B cell (primary cell): ENCODE results near the gene SKAP1. TPM values are rescaled to one million over a fixed set of nuclear protein-coding genes. Genes with fewer than 3 reads are reported as not detected.

ENCODE experiments used
- ATAC-seq: fragments of 200-7000 bp; cut with Tn5 transposase; one replicate; pipeline ENCODE4 v1.10.0; 2021; ENCODE audit warnings: low read depth, mild to moderate bottlenecking, moderate number of reproducible peaks, moderate library complexity
- CTCF ChIA-PET: fragments of 350-600 bp; sonication (Branson Sonifier 250); formaldehyde crosslinking; loops from one replicate; lab custom pipeline; 2021; ENCODE audit warnings: antibody characterized with exemption, inconsistent platforms; lab: Charles Lee
- POLR2A ChIA-PET: fragments of 350-600 bp; sonication (Branson Sonifier 250); formaldehyde crosslinking; loops from one replicate; lab custom pipeline; 2021; ENCODE audit warnings: antibody characterized with exemption; lab: Charles Lee
- DNase-seq: peaks from one replicate; pipeline ENCODE4 v3.0.0; 2013
- H2AFZ ChIP-seq: 2 replicates; pipeline ENCODE4 v1.6.1; 2012; ENCODE audit warnings: mild to moderate bottlenecking, low read depth, low read length; ENCODE audit not compliant: insufficient read depth, poor library complexity, severe bottlenecking
- H3K27ac ChIP-seq, 2 donors: 1 replicate in 1 of 2; 2 replicates in 1 of 2; pipeline ENCODE4 v1.5.1; 2012 to 2013; ENCODE audit warnings: low read length in 2 of 2, mild to moderate bottlenecking in 2 of 2, moderate library complexity in 1 of 2
- H3K27me3 ChIP-seq, 4 experiments: fragments of 200-600 bp in 1 of 4; sonication (generic) in 1 of 4; replicated peaks in 1 of 4; 1 replicate in 2 of 4; 2 replicates in 2 of 4; pipeline versions ENCODE4 v1.6.1 to v1.7.0; 2013 to 2016; ENCODE audit warnings: low read length in 3 of 4, mild to moderate bottlenecking in 2 of 4, mixed read lengths in 1 of 4, moderate library complexity in 1 of 4; ENCODE audit not compliant: insufficient read depth in 4 of 4, control insufficient read depth in 3 of 4; ENCODE audit errors: control extremely low read depth in 1 of 4
- H3K36me3 ChIP-seq, 2 experiments: replicated peaks in 1 of 2; 1 replicate in 1 of 2; 2 replicates in 1 of 2; pipeline versions ENCODE4 v1.6.1 to v1.7.1; 2013; ENCODE audit warnings: low read length in 1 of 2; ENCODE audit not compliant: insufficient read depth in 2 of 2, control insufficient read depth in 1 of 2; ENCODE audit errors: control extremely low read depth in 1 of 2, extremely low read depth in 1 of 2
- H3K4me1 ChIP-seq, 2 donors: fragments of 200-600 bp in 1 of 2; sonication (generic) in 1 of 2; 1 replicate in 1 of 2; 2 replicates in 1 of 2; pipeline versions ENCODE4 v1.5.1 to v1.6.1; 2013 to 2017; ENCODE audit warnings: low read length in 2 of 2; ENCODE audit not compliant: control insufficient read depth in 2 of 2, insufficient read depth in 2 of 2
- H3K4me2 ChIP-seq: replicated peaks from 2 replicates; pipeline ENCODE3; 2012; ENCODE audit warnings: mild to moderate bottlenecking, low read depth, low read length; ENCODE audit not compliant: poor library complexity, severe bottlenecking
- H3K4me3 ChIP-seq, 5 experiments: fragments of 200-600 bp in 1 of 5; sonication (generic) in 1 of 5; 1 replicate in 3 of 5; 2 replicates in 2 of 5; pipeline versions ENCODE4 v1.5.1 to v1.7.0; 2011 to 2016; ENCODE audit warnings: low read length in 4 of 5, mild to moderate bottlenecking in 4 of 5, low read depth in 2 of 5, control low read depth in 1 of 5, moderate library complexity in 1 of 5; ENCODE audit not compliant: insufficient read depth in 1 of 5; ENCODE audit errors: control extremely low read depth in 1 of 5, extremely low read depth in 1 of 5
- H3K79me2 ChIP-seq: fragments of 200-600 bp; sonication (generic); one replicate; pipeline ENCODE4 v1.6.0; 2016; ENCODE audit warnings: low read length; ENCODE audit not compliant: control insufficient read depth, insufficient read depth
- H3K9ac ChIP-seq: fragments of 200-600 bp; sonication (generic); 2 replicates; pipeline ENCODE4 v1.6.1; 2017; ENCODE audit warnings: mild to moderate bottlenecking, low read length, moderate library complexity
- H3K9me3 ChIP-seq, 3 donors: one replicate each; pipeline versions ENCODE4 v1.6.1 to v1.7.1; 2013; ENCODE audit warnings: low read length in 2 of 3; ENCODE audit not compliant: control insufficient read depth in 2 of 3, insufficient read depth in 1 of 3; ENCODE audit errors: control extremely low read depth in 1 of 3
- H4K20me1 ChIP-seq: 2 replicates; pipeline ENCODE4 v1.6.0; 2012; ENCODE audit warnings: mild to moderate bottlenecking, low read length; ENCODE audit not compliant: insufficient read depth, control insufficient read depth, poor library complexity, severe bottlenecking
- H3K27ac Mint-ChIP-seq: one replicate; pipeline ENCODE4 v1.8.0; 2021; ENCODE audit warnings: mixed read lengths
- H3K27me3 Mint-ChIP-seq: one replicate; pipeline ENCODE4 v1.8.0; 2021; ENCODE audit warnings: mixed read lengths
- H3K4me1 Mint-ChIP-seq: one replicate; pipeline ENCODE4 v1.8.0; 2021; ENCODE audit warnings: mixed read lengths
- H3K4me3 Mint-ChIP-seq: one replicate; pipeline ENCODE4 v1.8.0; 2021; ENCODE audit warnings: mixed read lengths
- H3K9me3 Mint-ChIP-seq: one replicate; pipeline ENCODE4 v1.8.0; 2022; ENCODE audit warnings: mixed read lengths; ENCODE audit not compliant: insufficient read depth
- CTCF ChIP-seq: fragments of 200-600 bp; IDR thresholded peaks from one replicate; pipeline ENCODE4 v1.8.0; 2022; ENCODE audit warnings: antibody characterized with exemption, mild to moderate bottlenecking
- EZH2 ChIP-seq: IDR thresholded peaks from 2 replicates; pipeline ENCODE4 v1.6.1; 2012; ENCODE audit warnings: borderline replicate concordance, low read depth, mild to moderate bottlenecking, moderate library complexity, low read length; ENCODE audit not compliant: insufficient read depth, poor library complexity, severe bottlenecking
- intact Hi-C: fragments of 100-400 bp; cut with micrococcal nuclease; formaldehyde crosslinking; loops from one replicate; pipeline ENCODE4 v1.10.0; 2022
- polyA plus RNA-seq: library from polyadenylated mRNA; depleted of rRNA; stranded (reverse); fragments of >200 nt; gene quantifications from 2 replicates; pipeline ENCODE4 v1.2.3, GENCODE V29; 2012
- total RNA-seq, 2 donors: library from RNA; stranded (reverse); fragments of 120-200 nt in 1 of 2; gene quantifications; 1 replicate in 1 of 2; 2 replicates in 1 of 2; pipeline versions ENCODE4 v1.2.3 to v1.2.4, GENCODE V29; 2013 to 2022

SKAP1 gene
- total and polyA plus RNA-seq, 2 donors (not counting 1 experiment from before 2014, with no cell fraction given): 33.1 to 37.3 TPM

- H3K4me3 Mint-ChIP-seq: no peak overlapping the region
- peaks cover 4 to 24% of the 10 kb centered on the region in 2 experiments for H3K36me3 ChIP-seq
- H3K27ac Mint-ChIP-seq: no peak overlapping the region
- no peaks in the 10 kb centered on the region for H3K27me3 Mint-ChIP-seq
- no peaks in the 10 kb centered on the region for H3K9me3 Mint-ChIP-seq
- H3K27me3 ChIP-seq: no peaks in the 10 kb centered on the region
- peaks cover 2 to 3% of the 10 kb centered on the region in 2 donors for H3K4me1 ChIP-seq
- H3K9ac ChIP-seq: no peak overlapping the region
- no peaks in the 10 kb centered on the region for H3K79me2 ChIP-seq
- no peak for TF ChIP-seq CTCF
- no peak for TF ChIP-seq EZH2
- ATAC-seq (no peak), DNase-seq (no peak)
- CTCF ChIA-PET: interaction anchor here (0.9 to 3.5 kb wide), 6 partner anchors 11 to 275 kb away, joined by 3 to 21 read pairs (median 4); no protein-coding TSS in a partner anchor
- intact Hi-C loops: no loop called here
- peaks cover 0 to 1% (median 0%) of the 10 kb centered on the region in 3 donors for H3K9me3 ChIP-seq
- H3K4me2 ChIP-seq: no peak overlapping the region
- H3K4me3 ChIP-seq: no peak overlapping the region
- H3K27ac ChIP-seq: no peak overlapping the region
- POLR2A ChIA-PET: no interaction called here
- H3K4me1 Mint-ChIP-seq: peaks cover 2% of the 10 kb centered on the region
- no peaks in the 10 kb centered on the region for H4K20me1 ChIP-seq
- H2AFZ ChIP-seq: no peak overlapping the region
Observed at GRCh38 chr17:48347177-48347576, 82.8 kb downstream of the SKAP1 start.

GRCh38 chr17:48344251-48344650 lies 85.8 kb downstream of the SKAP1 start:
- H3K9ac ChIP-seq: no peak overlapping the region
- ATAC-seq: no peak
- intact Hi-C loops: no loop called here
- no peaks in the 10 kb centered on the region for H3K27me3 ChIP-seq
- ChIA-PET POLR2A (no interaction called here), CTCF (interaction anchor here (1.2 to 3.5 kb wide), 2 partner anchors 8 to 317 kb away, joined by 3 to 21 read pairs; no protein-coding TSS in a partner anchor)
- Mint-ChIP-seq H3K9me3 (no peaks in the 10 kb centered on the region), H3K4me3 (no peak overlapping the region), H3K27me3 (no peaks in the 10 kb centered on the region), H3K27ac (no peak overlapping the region), H3K4me1 (no peaks in the 10 kb centered on the region)
- DNase-seq: no peak
- H4K20me1 ChIP-seq: no peaks in the 10 kb centered on the region
- H2AFZ ChIP-seq: no peak overlapping the region
- H3K4me2 ChIP-seq: no peak overlapping the region
- H3K9me3 ChIP-seq: peaks cover 0 to 1% (median 0%) of the 10 kb centered on the region in 3 donors
- H3K27ac ChIP-seq: no peak overlapping the region
- no peaks in the 10 kb centered on the region for H3K4me1 ChIP-seq
- no peaks in the 10 kb centered on the region for H3K79me2 ChIP-seq
- H3K36me3 ChIP-seq: peaks cover 4 to 24% of the 10 kb centered on the region in 2 experiments
- no peak overlapping the region for H3K4me3 ChIP-seq
- TF ChIP-seq EZH2 (no peak), CTCF (no peak)
